WTC11 (cell line): Measurements from ENCODE around the gene PRDM15. TPM values are rescaled to one million over a fixed set of nuclear protein-coding genes. Genes with fewer than 3 reads are reported as not detected.

ENCODE experiments used
- ATAC-seq: fragments of 200-7000 bp; cut with Tn5 transposase; 2 replicates; pipeline ENCODE4 v1.10.0; 2021; ENCODE audit warnings: mild to moderate bottlenecking, moderate library complexity
- CTCF ChIA-PET: fragments of 300-600 bp; sonication (Branson Sonifier 250); formaldehyde crosslinking; loops from one replicate; lab custom pipeline; 2021; ENCODE audit warnings: antibody characterized with exemption; lab: Charles Lee
- POLR2A ChIA-PET: fragments of 350-600 bp; sonication (Branson Sonifier 250); formaldehyde crosslinking; loops from one replicate; lab custom pipeline; 2021; ENCODE audit warnings: antibody characterized with exemption; lab: Charles Lee
- DNase-seq: peaks from one replicate; pipeline ENCODE4 v3.0.0; 2021; ENCODE audit warnings: low spot score
- H3K27ac Mint-ChIP-seq: 2 replicates; pipeline ENCODE4 v1.8.0; 2021; ENCODE audit warnings: mixed read lengths
- H3K27me3 Mint-ChIP-seq: 2 replicates; pipeline ENCODE4 v1.8.0; 2021; ENCODE audit warnings: low read depth, mild to moderate bottlenecking, moderate library complexity, mixed read lengths
- H3K36me3 Mint-ChIP-seq: 2 replicates; pipeline ENCODE4 v1.8.0; 2021; ENCODE audit warnings: mixed read lengths
- H3K4me1 Mint-ChIP-seq: 2 replicates; pipeline ENCODE4 v1.8.0; 2022; ENCODE audit warnings: mixed read lengths
- H3K4me3 Mint-ChIP-seq: 2 replicates; pipeline ENCODE4 v1.8.0; 2021; ENCODE audit warnings: mild to moderate bottlenecking, moderate library complexity, mixed read lengths
- H3K9me3 Mint-ChIP-seq: 2 replicates; pipeline ENCODE4 v1.8.0; 2021; ENCODE audit warnings: mixed read lengths
- CDX4 ChIP-seq: fragments of 250-450 bp; sonication (Bioruptor Pico); IDR thresholded peaks from 2 replicates; pipeline ENCODE4 v1.9.0; 2021; ENCODE audit warnings: moderate library complexity, mild to moderate bottlenecking, inconsistent platforms, borderline replicate concordance
- CREB1 ChIP-seq: sonication (generic); formaldehyde crosslinking; IDR thresholded peaks from 2 replicates; pipeline ENCODE4 v1.8.0; 2023; ENCODE audit warnings: mild to moderate bottlenecking, missing genetic modification reagents
- E2F5 ChIP-seq: sonication (generic); formaldehyde crosslinking; IDR thresholded peaks from 2 replicates; pipeline ENCODE4 v1.8.1; 2022; ENCODE audit warnings: mild to moderate bottlenecking, moderate library complexity, missing genetic modification reagents
- ESRRA ChIP-seq: sonication (generic); formaldehyde crosslinking; IDR thresholded peaks from 2 replicates; pipeline ENCODE4 v1.8.1; 2022; ENCODE audit warnings: mild to moderate bottlenecking, missing genetic modification reagents, borderline replicate concordance
- FOXJ3 ChIP-seq: sonication (generic); formaldehyde crosslinking; IDR thresholded peaks from 2 replicates; pipeline ENCODE4 v1.9.0; 2021; ENCODE audit warnings: missing genetic modification reagents, mild to moderate bottlenecking, borderline replicate concordance
- FOXP1 ChIP-seq: sonication (generic); formaldehyde crosslinking; IDR thresholded peaks from 2 replicates; pipeline ENCODE4 v1.8.0; 2022; ENCODE audit warnings: missing genetic modification reagents, mild to moderate bottlenecking, moderate library complexity, borderline replicate concordance
- HMGA2 ChIP-seq: fragments of 250-450 bp; sonication (Bioruptor Pico); IDR thresholded peaks from 2 replicates; pipeline ENCODE4 v1.4.0; 2021; ENCODE audit warnings: mild to moderate bottlenecking, moderate library complexity
- NFE2L1 ChIP-seq: sonication (generic); formaldehyde crosslinking; IDR thresholded peaks from 2 replicates; pipeline ENCODE4 v1.8.1; 2023; ENCODE audit warnings: missing genetic modification reagents
- NR1H2 ChIP-seq: sonication (generic); formaldehyde crosslinking; IDR thresholded peaks from 2 replicates; pipeline ENCODE4 v1.9.0; 2021; ENCODE audit warnings: mild to moderate bottlenecking, moderate library complexity, missing genetic modification reagents
- NR3C1 ChIP-seq: sonication (generic); formaldehyde crosslinking; conservative IDR thresholded peaks from 2 replicates; pipeline ENCODE4 v1.8.1; 2023; ENCODE audit warnings: low read depth, mild to moderate bottlenecking, missing genetic modification reagents
- USF2 ChIP-seq: sonication (generic); formaldehyde crosslinking; IDR thresholded peaks from 2 replicates; pipeline ENCODE4 v1.8.1; 2023; ENCODE audit warnings: mild to moderate bottlenecking, missing genetic modification reagents, moderate library complexity
- ZNF121 ChIP-seq: sonication (generic); formaldehyde crosslinking; IDR thresholded peaks from 2 replicates; pipeline ENCODE4 v1.8.0; 2023; ENCODE audit warnings: missing genetic modification reagents
- ZNF263 ChIP-seq: sonication (generic); formaldehyde crosslinking; IDR thresholded peaks from 2 replicates; pipeline ENCODE4 v1.8.1; 2022; ENCODE audit warnings: low read depth, mild to moderate bottlenecking, moderate library complexity, missing genetic modification reagents
- ZNF317 ChIP-seq: sonication (generic); formaldehyde crosslinking; IDR thresholded peaks from 2 replicates; pipeline ENCODE4 v1.8.1; 2023; ENCODE audit warnings: low read depth, mild to moderate bottlenecking, moderate library complexity, missing genetic modification reagents, borderline replicate concordance
- ZNF423 ChIP-seq: fragments of 250-450 bp; sonication (Bioruptor Pico); IDR thresholded peaks from 2 replicates; pipeline ENCODE4 v2.1.2; 2022; ENCODE audit warnings: mild to moderate bottlenecking, moderate library complexity
- total RNA-seq: library from RNA; stranded (reverse); gene quantifications from 3 replicates; pipeline ENCODE4 v1.2.3, GENCODE V29; 2021
- TF ChIP-seq, protein P1 (sequence below): sonication (generic); formaldehyde crosslinking; IDR thresholded peaks from 2 replicates; pipeline ENCODE4 v1.8.0; 2022; ENCODE audit warnings: mild to moderate bottlenecking, missing genetic modification reagents
- TF ChIP-seq, protein P2 (sequence below): fragments of 250-450 bp; sonication (Bioruptor Pico); IDR thresholded peaks from 2 replicates; pipeline ENCODE4 v1.8.0; 2021; ENCODE audit warnings: mild to moderate bottlenecking
- TF ChIP-seq, protein P3 (sequence below): sonication (generic); formaldehyde crosslinking; IDR thresholded peaks from 2 replicates; pipeline ENCODE4 v1.8.1; 2023; ENCODE audit warnings: mild to moderate bottlenecking, missing genetic modification reagents

The PRDM15 gene
- total RNA-seq, 1 experiment from 2014 or later, result 12.9 TPM

- TF ChIP-seq USF2 (CRISPR knock-in tag) (no peak), ZNF121 (CRISPR knock-in tag) (no peak), NFE2L1 (CRISPR knock-in tag) (no peak), CREB1 (no peak), FOXJ3 (CRISPR knock-in tag) (no peak), HMGA2 (CRISPR knock-in tag) (no peak), ZNF317 (CRISPR knock-in tag) (no peak), E2F5 (CRISPR knock-in tag) (no peak)
Observed at GRCh38 chr21:41899426-41900202, 20.5 kb upstream of the PRDM15 start (continued).

- peaks cover 40% of the 10 kb centered on the region for H3K4me1 Mint-ChIP-seq
- H3K4me3 Mint-ChIP-seq, result no peak overlapping the region
- ChIA-PET CTCF (no interaction called here), POLR2A (no interaction called here)
- H3K27me3 Mint-ChIP-seq, result no peaks in the 10 kb centered on the region
- no peak for ATAC-seq
- H3K27ac Mint-ChIP-seq, result 0 out of 2 replicates have a peak overlapping the region, but pooled peaks have one; percentile 32
- peaks cover 7% of the 10 kb centered on the region for H3K36me3 Mint-ChIP-seq
- no peaks in the 10 kb centered on the region for H3K9me3 Mint-ChIP-seq
- TF ChIP-seq HMGA2 (CRISPR knock-in tag) (no peak), FOXP1 (no peak), ZNF263 (CRISPR knock-in tag) (no peak), NFE2L1 (CRISPR knock-in tag) (no peak), ZNF423 (CRISPR knock-in tag) (no peak), FOXJ3 (CRISPR knock-in tag) (no peak), ESRRA (no peak), CDX4 (no peak), NR3C1 (no peak), NR1H2 (CRISPR knock-in tag) (no peak)
- TF ChIP-seq, protein P1, sequence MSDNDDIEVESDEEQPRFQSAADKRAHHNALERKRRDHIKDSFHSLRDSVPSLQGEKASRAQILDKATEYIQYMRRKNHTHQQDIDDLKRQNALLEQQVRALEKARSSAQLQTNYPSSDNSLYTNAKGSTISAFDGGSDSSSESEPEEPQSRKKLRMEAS, result no peak
- TF ChIP-seq, protein P2, sequence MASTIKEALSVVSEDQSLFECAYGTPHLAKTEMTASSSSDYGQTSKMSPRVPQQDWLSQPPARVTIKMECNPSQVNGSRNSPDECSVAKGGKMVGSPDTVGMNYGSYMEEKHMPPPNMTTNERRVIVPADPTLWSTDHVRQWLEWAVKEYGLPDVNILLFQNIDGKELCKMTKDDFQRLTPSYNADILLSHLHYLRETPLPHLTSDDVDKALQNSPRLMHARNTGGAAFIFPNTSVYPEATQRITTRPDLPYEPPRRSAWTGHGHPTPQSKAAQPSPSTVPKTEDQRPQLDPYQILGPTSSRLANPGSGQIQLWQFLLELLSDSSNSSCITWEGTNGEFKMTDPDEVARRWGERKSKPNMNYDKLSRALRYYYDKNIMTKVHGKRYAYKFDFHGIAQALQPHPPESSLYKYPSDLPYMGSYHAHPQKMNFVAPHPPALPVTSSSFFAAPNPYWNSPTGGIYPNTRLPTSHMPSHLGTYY (CRISPR knock-in tag), result no peak
- DNase-seq, result no peak
Observed at GRCh38 chr21:41898998-41899397, 19.9 kb upstream of the PRDM15 start.

DNA sequence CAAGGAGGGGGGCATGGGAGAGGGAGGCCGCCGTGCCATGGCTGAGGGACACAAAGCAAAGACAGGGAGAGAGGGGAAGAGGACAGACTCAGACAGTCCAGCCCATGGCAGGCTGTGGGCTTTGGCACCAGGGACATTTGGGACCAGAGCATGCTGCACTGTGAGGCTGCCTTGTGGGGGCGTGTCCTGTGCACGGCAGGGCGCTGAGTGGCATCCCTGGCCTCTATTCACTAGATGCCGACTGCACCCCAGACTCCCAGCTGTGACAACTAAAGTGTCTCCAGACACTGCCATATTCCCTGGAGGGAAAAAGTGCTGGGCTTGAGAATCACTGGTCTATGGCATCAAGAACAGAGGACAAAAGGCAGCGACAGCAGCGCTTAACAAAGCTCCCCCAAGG is 18.6 kb upstream of the PRDM15 start:
- H3K4me3 Mint-ChIP-seq, result no peak overlapping the region; the same call in 1 of the 2 replicates
- peaks cover 40% of the 10 kb centered on the region for H3K4me1 Mint-ChIP-seq
- peak overlapping the region; percentile 62 for H3K27ac Mint-ChIP-seq
- no peaks in the 10 kb centered on the region for H3K9me3 Mint-ChIP-seq
- H3K27me3 Mint-ChIP-seq, result no peaks in the 10 kb centered on the region
- peaks cover 7% of the 10 kb centered on the region for H3K36me3 Mint-ChIP-seq
- POLR2A ChIA-PET, result no interaction called here
- peak; percentile 31 for DNase-seq
- TF ChIP-seq, protein P3, sequence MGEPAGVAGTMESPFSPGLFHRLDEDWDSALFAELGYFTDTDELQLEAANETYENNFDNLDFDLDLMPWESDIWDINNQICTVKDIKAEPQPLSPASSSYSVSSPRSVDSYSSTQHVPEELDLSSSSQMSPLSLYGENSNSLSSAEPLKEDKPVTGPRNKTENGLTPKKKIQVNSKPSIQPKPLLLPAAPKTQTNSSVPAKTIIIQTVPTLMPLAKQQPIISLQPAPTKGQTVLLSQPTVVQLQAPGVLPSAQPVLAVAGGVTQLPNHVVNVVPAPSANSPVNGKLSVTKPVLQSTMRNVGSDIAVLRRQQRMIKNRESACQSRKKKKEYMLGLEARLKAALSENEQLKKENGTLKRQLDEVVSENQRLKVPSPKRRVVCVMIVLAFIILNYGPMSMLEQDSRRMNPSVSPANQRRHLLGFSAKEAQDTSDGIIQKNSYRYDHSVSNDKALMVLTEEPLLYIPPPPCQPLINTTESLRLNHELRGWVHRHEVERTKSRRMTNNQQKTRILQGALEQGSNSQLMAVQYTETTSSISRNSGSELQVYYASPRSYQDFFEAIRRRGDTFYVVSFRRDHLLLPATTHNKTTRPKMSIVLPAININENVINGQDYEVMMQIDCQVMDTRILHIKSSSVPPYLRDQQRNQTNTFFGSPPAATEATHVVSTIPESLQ (CRISPR knock-in tag), result no peak
- TF ChIP-seq ZNF423 (CRISPR knock-in tag), result 0 out of 2 replicates have a peak, but pooled peaks have one; percentile 32
- ATAC-seq, result peak; percentile 58
- CTCF ChIA-PET, result interaction anchor here (1.4 kb wide), 1 partner anchor 220 kb away, joined by 4 read pairs; no protein-coding TSS in a partner anchor
